ENCODE results near the gene SLC4A1.
A peak's percentile ranks its signal among the peaks of the same experiment; 100 is the strongest.

Gene SLC4A1

DNA sequence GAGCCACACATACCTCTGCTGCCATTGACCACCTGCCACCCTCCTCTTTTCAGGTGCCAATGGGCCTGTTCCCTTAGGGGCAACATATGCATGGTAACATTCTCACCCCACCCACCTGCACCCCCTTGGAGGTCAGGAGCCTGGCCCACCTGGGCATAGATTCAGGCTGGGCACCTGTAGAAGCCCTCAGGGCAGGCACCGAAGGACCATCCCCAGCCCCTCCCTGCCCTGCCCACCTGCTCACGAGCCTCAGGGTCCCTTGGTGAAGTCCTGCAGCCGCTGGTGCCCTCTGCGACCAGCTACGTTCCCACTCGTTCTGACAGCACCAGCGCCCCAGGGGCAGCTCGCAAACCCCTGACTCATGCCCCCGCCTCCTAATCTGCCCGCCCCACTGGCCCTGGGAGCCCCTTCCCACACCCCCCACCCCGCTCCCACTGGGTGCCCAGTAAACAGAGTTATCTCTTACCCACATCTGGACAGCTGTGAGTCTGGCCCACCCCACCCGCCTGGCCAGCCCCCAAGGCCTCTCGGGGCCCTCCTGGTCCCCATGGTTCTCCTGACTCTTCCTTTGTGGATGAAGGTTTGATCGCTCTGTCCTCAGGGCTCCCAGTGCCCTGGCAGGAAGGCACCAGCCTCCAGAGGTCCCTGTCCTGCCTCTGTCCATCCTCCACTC lies at the start of gene SLC4A1:
Gene SLC4A1 (minus strand): TSS at position 318 of the 673 bp plus-strand sequence. CDS start 5,269 bp downstream, outside the sequence.
- no peak for DNase-seq (ENCODE audit: low spot score)

DNA sequence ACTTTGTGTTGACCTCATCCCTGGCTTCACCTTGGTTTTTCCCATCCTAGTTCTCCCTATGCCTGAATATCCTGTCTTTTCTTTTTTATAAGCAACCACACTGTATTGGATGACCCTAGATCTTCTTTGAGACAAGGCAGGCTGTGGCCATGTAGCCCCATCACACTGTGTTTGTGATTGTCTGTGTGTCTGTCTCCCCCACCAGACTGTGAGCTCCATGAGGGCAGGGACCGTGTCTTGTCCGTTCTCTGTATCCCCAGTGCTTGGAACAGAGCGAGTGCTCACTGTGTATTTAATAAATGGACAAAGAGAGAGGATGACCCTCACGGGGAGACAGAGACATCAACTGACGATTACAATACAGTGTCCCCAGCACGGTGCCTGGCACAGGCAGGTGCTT lies 49.6 kb upstream of the SLC4A1 start:
- DNase-seq (ENCODE audit: low spot score), result no peak

DNA sequence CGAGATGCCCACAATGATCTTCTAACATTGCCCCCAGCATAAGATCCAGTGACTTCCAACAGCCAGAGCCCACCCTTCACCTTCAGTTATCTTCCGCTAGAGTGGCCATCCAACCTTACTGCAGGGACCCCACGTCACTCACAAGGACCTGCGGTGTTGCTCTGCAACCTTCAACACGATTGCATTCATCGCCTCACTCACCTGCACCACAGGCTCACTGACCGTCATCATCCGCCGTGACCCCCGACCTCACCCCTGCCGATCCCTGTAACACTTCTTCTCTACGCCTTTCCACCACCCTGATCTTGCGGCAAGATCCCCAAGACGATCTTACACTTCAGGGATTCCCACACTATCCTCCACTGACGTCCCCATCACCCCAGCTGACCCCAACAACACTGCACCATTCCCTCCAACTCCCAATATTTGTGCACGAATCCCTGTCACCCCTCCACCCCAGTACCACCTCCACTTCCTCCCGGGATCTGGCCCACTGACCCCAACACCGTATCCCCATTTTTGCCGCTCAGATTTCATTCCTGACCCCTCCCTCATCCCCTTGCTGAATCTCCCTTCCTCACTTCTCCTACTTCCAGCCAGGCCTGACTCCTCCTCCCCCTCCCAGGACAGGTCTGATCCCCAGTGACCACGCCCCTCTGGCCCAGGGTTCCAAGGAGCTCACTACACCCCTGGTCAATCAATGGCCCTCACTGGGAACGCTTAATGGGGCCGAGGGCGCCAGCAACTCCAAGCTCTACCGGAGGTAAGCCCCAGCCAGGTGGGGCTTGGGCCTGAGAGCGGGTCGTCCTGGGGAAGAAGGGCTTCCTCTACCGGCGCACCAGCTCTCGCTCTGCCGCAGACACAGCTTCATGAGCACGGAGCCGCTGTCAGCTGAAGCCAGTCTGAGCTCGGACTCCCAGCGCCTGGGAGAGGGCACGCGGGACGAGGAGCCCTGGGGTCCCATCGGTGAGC lies 48.1 kb upstream of the SLC4A1 start:
- no peak for DNase-seq (ENCODE audit: low spot score)

DNA sequence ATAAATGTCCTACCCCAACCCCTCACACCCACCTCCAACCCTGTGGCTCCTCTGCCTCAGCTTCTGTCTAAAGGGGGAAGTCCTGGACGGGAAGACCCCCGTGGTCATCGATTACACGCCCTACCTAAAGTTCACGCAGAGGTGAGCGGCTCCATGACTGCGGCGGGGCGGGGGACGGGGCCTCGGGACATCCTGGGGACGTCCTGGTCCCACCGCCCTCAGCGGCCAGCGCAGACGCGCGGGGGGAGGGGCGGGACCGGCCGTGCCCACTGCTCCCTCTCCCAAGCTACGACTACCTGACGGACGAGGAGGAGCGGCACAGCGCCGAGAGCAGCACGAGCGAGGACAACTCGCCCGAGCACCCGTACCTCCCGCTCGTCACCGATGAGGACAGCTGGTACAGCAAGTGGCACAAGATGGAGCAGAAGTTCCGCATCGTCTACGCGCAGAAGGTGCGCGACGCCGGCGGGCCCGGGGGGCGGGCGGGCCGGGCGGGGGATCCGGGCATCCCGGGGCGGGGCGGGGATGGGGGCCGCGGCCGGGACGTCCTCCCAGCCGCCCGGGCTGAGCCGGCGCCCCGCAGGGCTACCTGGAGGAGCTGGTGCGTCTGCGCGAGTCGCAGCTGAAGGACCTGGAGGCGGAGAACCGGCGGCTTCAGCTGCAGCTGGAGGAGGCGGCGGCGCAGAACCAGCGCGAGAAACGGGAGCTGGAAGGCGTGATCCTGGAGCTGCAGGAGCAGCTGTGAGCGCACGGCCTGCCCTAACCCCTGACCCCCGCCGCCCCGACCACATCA lies 47.1 kb upstream of the SLC4A1 start:
- no peak for DNase-seq (ENCODE audit: low spot score)

DNA sequence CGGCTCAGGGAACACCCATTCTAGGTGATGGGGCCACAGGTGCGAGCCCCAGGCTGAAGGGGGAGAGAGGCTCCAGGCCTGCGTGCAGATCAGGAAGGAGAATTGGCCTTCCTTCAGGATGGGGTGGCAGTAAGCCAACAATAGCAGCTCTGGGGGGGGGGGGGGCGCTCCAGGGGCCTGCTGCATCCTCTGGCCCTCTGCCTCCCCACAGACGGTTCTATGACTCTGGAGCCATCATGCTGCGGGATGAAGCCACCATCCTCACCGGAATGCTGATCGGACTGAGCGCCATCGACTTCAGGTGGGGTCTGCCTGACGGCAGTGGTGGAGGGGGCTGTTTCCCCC lies 46.6 kb upstream of the SLC4A1 start:
- DNase-seq (ENCODE audit: low spot score), result no peak

DNA sequence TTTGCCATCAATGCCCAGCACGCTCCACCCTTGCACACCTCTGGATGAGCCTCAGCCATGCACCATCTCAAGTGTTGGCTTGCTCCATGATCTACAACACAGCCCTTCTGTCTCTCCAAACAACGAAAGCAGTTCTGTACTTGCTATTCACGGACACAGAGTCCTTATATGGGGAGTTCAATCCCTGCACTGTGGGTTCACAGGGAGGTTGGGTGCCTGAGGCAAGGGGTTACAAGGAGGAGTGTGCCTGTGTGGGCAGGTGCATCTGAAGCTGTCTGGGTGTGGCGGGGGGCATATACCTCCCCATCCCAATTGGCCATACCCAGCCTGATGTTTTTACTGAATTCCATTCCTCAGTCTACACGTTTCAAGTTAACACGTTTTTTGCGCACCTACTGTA lies 46.1 kb upstream of the SLC4A1 start:
- no peak for DNase-seq (ENCODE audit: low spot score)

DNA sequence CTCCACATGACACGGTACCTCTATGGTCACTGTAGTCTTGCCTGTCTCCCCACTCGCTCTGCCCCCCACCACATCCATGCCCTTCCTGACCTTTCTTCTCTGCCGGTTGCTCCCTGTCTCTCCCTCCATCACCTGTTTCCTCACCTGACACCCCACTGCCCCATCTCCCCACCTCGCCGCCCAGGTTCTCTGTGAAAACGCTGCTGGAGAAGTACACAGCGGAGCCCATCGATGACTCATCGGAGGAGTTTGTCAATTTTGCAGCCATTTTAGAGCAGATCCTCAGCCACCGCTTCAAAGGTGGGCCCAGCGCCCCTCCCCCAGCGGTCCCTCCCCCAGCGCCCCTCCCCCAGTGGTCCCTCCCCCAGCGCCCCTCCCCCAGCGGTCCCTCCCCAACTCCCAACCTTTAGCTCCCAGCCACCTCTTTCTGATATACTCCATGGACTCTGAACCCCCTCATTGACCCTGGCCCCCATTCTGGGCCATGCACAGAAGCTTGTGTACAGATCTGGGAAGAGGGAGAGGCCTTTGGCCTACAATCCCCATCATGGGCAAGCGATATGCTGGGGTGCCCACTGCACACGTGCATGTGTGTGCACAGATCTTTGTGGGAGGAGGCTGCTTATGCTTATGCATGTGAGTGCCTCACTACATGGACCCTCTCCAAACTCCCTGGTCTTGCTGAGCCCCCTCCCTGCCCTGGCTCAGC lies 44.6 kb upstream of the SLC4A1 start:
- no peak for DNase-seq (ENCODE audit: low spot score)

DNA sequence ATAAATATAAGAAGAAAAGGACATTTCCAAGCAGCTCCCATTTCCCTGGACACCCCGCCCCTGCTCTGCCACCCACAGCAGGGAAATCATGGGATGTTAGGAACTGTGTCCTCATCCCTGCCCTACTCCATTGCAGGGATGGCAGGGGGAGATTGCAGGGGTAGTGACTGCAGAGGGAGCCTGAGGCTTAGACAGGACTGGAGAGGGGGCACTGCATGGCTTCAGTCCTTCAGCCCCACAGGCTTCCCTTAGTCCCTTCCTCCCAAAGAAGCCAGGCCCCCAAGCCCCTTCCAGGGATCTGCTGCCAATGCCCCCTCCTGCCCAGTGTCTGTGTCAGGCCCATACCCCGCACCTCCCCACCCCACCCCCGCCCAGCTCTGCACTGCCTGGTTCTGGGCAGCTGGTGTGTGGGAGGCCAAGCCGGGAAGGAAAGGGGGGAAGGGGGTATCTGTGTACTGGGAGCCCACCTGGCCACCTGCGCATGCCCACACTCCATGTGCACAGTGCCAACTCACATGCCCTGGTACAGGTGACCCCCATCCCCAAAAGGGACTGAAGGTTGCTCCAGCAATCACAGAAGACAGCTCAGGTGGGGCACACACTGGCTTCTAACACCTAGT lies 43.7 kb upstream of the SLC4A1 start:
- no peak for DNase-seq (ENCODE audit: low spot score)

DNA sequence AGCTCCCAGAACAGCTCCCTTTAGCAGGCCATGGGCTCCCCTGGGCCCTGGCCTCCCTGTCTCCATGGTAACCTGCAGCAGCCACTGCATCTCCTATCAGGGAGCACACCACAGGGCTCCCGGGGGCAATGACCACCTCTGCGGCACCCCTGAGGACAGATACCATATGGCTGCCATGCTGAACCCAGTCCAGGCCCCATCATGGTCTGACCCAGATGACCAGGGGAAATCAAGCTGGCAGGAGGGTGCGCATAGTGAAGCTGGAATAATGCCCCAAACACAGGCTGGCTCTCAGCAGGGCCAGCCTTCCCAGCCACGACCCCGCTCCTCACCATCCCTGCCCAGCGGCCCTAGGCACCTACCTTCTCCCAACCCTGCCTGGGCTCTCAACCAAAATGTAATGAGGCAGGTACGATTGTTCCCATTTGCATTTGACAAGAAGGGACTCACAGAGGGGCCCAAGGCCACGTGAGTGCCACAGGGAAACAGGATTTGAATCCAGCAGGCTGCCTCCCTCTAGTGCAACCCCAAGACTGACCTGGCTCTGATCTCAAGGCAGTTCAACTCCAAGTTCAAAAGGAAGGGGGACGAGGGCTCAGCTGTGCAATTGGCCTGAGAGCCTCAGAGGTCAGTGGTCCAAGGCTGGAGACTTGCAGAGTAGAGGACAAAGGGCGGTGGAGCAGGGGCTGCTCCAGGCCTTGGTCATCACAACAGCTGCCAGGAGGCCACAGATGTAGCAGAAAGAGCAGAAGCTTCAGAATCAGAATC lies 42.9 kb upstream of the SLC4A1 start:
- no peak for DNase-seq (ENCODE audit: low spot score)

DNA sequence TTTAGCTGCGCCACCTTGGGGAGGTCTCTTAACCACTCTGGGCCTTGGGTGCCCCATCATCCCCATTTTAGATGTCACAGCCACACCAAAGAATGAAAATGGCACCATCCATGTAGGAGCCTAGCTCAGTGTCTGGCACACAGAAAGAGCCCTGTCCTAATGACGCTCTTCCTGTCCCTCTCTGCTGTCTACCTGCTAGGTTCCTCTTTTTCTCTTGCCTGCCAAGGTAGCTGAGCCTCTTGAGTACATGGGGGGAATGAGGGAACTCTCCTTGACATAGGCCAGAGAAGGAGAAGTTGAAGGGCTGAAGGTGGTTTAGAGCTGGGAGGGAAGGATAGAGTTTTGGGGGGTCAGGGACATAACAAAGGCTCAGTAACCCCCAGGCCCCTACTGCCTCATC lies 42.3 kb upstream of the SLC4A1 start:
- DNase-seq (ENCODE audit: low spot score), result no peak

DNA sequence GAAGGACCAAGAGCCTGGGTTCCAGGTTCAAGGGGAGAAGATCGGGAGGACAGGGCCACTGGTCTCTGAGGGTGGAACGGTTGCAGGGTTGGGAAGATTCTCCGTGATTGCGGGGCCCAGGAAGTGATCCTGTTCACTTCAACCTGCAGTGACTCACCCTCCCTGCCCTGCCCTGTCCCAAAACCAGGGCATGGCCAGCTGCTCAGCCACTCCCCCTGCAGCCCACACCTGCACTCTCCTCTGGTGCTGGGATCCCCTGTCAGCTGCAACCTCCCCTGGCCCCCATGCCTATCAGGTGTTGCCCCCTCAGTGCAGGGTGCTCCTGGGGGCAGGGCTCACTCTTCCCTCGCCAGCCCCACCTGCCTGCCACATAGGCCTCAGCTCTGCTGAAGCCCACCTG lies 41.5 kb upstream of the SLC4A1 start:
- DNase-seq (ENCODE audit: low spot score), result no peak

DNA sequence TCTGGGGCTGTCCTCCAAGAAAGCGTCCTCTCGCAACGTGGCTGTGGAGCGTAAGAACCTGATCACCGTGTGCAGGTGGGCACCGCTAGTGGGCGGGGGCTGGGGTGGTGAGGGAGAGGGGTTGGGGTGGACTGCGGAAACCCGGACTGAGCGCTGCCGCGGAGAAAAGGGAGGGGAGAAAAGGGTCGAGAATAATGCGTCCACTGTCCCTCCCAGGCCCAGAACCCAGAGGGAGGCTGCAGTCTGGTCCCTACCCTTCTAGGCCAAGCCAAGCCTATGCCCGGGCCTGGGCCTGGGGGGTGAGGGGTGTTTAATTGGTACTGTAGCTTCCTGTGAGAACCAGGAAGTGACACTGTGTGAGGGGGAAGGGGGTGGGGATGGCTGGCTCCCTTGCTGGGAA lies 40.9 kb upstream of the SLC4A1 start:
- DNase-seq (ENCODE audit: low spot score), result no peak

DNA sequence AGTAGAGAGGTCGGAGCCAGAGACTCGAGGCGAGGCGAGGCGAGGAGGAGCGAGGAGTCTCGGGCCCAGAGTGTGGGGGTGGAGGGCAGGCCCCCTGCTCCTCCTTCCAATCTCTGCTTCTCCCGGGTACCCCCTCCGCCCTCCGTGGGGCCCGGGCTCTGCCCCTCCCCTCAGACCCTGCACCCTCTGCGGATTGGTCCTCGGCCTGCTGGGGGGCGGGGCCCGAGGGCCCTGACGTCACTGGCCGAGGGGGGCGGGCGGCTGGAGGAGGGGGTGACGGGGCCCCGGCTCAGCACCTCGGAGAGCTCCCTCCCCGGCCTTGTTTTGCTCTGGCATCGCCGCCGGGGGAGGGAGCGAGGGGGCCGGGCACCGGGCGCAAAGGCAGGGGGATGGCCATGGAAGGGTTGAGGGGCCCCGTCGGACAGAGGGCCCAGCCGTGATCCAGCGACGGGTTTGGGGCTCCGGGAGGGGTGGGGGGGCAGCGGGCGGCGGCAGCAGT lies 40.4 kb upstream of the SLC4A1 start, which contains the start of gene RUNDC3A:
Gene RUNDC3A (plus strand): TSS at position 282 of the 499 bp plus-strand sequence. CDS start 232 bp downstream, outside the sequence.
- peak; percentile 81 for DNase-seq (ENCODE audit: low spot score)

DNA sequence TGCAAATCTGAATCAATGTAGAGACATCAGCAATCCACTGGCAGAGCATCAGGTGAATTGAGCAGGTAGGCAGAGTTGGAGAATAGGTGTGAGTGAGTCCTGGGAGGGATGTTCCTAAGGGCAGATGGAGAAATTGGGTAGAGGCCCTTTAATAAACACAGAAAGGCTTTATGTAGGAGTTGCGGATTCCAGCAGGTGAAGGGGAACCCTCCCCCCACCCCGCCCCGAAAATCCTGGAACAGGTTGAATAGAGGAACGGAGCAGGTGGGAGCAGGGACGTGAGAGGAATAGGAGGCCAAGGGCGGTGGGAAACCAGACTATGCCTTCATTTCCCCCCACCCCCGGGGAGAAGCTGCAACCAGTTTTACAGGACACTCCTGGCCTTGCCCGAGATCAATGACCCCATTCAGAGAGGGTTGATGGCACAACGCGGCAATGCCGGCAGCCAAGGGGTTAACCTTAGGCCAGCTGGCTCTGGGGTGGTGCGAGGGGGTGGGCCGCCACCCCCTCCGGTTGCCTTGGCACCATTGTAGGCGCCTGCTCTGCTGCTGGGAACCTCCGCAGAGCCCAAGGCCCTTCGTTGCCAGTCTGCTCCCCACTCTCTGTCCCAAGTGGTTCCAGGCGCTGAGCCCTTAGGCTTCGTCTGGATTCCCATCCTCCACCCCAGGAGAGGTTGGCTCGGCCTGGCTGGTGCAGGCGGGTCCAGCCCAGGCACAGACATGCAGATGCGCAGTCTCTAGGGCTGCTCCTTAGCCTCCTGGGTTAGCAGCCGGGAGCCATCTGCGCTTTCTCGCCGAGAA lies 39.7 kb upstream of the SLC4A1 start:
- peak; percentile 37 for DNase-seq (ENCODE audit: low spot score)

DNA sequence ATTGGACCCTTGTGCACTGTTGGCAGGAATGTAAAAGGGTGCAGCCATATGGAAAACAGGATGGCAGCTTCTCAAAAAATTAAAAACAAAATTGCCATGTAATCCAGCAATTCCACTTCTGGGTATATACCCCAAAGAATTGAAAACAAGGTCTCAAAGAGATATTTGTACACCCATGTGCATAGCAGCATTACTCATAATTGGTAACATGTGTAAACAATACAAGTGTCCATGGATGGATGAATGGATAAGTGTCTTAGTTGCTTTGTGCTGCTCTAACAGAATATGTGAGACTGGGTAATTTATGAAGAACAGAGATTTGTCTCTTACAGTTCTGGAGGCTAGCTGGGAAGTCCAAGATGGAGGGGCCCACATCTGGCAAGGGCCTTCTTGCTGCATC lies 36.7 kb upstream of the SLC4A1 start:
- no peak for DNase-seq (ENCODE audit: low spot score)

DNA sequence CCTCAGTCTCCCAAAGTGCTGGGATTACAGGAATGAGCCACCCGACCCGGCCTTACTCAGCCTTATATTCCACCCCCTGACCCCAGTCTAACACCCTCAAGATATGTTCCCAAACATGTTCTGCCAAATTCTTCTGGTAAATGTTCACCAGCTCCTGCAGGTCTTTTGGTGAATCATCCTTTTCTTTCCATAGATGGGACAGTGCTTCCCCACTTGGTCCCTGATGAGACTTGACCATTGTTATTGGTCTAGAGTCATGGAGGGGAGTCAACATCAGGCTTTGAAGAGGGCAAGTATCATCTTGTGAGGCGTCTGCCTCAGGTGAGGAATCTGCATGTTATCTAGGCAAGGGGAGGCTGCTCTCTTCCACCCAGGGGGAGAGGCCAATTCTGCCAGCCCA lies 30.0 kb upstream of the SLC4A1 start:
- DNase-seq (ENCODE audit: low spot score), result no peak

DNA sequence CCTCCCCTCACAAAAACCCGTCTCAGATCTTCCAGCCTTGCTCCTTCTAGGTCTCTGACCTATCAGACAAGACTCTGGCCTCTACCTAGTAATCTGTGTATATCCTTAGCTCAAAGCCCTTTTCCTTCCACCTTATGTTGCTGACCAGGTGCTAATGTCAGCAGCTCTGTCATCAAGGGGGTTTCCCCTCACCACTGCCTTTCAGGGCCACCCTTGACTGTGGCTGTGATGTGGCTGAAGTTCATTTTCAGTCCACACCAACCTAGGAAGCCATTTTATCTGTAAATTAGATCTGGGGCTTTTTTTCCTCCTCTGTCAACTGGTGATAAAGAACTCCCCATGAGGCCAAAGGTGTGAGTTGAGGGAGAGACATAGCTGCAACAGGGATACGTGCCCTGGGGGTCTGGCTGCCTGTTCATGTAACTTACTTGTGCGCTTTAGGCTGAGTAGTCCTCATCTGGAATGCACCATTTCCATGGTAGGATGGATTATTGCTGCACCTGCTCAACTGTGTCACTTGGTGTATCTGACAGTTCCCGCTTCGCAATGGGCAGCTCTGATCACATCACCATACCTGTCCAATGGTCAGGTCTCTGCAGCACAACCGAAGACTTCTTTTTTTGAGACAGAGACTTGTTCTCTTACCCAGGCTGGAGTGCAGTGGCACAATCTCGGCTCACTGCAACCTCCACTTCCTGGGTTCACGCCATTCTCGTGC lies 25.7 kb upstream of the SLC4A1 start:
- no peak for DNase-seq (ENCODE audit: low spot score)

DNA sequence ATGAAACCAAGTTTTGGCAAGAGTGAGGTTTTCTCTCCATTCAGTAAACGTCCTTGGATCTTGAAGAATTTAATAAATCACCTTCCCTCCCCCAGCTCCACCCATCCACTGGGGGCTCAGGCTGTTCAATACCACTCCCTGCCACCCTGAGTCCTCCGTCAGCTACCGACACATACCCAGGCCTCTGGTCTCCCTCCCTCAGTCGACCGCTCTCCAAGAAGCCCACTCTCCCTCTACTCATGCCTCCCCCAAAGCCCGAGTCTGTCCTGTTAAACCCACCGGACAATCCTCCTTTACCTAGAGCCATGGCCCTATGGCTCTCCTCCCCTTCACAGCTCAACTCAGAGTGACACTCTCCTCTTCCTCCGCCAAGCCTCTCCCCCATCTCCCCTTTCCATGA lies 19.7 kb upstream of the SLC4A1 start:
- DNase-seq (ENCODE audit: low spot score), result no peak

DNA sequence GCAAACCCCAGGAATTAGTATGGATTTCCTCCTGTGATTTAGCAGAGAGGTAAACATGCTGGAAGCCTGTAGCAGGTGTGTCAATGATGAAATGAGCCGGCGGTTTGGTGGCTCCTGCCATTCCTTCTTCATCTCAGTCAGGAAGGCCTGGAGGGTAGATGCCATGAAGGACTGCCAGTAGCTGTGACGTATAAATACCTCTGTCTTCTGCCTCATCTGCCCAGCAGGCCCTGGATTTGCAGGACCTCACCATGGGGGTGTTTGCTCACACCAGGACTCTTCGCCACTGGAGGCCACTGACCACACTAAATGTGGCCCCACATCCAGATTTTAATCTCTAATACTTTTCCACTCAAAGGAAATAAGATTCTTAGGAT lies 16.1 kb upstream of the SLC4A1 start:
- no peak for DNase-seq (ENCODE audit: low spot score)
